ENCODE results near the gene DNAJB6.

DNA sequence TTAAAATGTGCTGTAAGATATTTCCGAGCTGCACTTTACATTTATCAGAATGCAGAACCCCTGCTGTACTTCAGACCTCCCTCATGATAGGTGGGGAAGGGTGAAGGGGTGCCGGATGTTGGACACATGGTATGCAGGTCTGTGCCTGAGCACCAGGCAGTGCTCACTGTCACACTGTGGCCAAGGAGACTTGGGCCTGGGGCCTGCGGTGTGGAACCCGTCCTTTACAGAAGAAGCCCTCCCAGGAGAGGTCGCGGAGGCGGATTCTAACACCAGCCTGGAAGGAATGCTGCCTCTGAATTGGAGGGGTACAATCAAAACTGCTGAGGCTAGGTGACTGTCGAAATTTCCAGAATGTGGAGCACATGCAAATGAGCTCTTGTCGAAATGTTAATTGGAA is 34.5 kb downstream of the DNAJB6 start:
- TF ChIP-seq CTCF (IDR thresholded peaks at IDR 0.05; ENCODE audit: low read depth, low read length) (no peak), EZH2phosphoT487 (IDR thresholded peaks at IDR 0.05; ENCODE audit: low read depth) (no peak)
